ENCODE measurements around the gene SMARCC1.

Gene SMARCC1

GRCh38 chr3:47692158-47692557 is 89.5 kb downstream of the SMARCC1 start:
- no peak for DNase-seq

- no peak for DNase-seq
Observed at GRCh38 chr3:47688488-47688887, 93.2 kb downstream of the SMARCC1 start.

DNA sequence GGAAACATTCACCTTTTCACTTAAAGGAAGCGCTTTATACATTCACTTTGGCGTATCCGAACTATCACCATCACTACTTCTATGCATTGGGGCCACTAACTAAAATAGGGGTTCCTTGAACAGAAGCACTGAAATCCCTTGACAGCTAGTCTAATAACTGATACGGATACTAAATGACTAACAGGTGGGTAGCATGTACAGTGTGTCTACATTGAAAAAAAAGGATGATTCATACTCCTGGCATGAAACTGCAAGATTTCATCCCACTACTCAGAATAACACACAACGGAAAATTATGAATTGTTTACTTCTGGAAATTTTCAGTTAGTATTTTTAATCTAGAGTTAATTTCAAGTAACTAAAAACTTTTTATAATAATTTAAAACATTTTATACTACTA is 96.7 kb downstream of the SMARCC1 start:
- no peak for DNase-seq

GRCh38 chr3:47681016-47681415 is 100.7 kb downstream of the SMARCC1 start:
- DNase-seq: no peak

DNA sequence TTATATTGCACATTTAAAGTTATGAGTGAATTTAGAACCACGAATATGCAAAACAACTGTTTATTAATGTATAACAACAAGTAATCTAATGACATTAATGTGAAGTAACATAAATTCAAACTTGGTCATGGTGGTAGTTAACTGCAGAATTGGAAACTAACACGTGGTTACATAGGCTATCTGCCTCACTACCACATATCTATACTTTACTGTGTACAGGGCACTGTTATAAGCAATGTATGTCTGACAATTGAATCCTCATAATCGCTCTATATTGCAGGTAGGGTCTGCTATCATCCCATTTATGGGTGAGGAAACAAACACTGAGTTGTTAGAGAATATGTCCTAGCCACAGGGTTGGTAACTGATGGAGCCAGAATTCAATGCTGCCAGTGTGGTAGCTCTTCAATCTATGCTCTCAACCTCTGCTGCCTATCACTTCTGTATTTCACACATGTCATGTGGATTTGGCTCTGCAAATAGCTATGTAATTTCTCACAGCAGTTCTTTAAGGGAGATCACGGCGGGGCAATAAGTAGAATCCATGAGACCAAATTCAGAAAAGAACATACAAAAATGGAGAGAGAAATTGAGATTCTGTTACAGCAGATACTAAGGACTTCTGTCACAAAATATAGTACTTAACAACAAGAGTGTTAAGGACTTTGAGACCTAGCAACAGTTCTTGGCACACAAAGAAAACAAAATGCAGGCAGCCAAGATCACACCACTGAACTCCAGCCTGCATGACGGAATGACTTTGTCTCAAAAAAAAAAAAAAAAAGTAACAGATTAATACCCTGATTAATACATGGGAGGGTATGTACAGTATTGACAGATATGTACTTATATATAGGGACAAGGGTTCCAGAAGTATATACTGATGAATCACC is 103.0 kb downstream of the SMARCC1 start:
- DNase-seq: no peak

DNA sequence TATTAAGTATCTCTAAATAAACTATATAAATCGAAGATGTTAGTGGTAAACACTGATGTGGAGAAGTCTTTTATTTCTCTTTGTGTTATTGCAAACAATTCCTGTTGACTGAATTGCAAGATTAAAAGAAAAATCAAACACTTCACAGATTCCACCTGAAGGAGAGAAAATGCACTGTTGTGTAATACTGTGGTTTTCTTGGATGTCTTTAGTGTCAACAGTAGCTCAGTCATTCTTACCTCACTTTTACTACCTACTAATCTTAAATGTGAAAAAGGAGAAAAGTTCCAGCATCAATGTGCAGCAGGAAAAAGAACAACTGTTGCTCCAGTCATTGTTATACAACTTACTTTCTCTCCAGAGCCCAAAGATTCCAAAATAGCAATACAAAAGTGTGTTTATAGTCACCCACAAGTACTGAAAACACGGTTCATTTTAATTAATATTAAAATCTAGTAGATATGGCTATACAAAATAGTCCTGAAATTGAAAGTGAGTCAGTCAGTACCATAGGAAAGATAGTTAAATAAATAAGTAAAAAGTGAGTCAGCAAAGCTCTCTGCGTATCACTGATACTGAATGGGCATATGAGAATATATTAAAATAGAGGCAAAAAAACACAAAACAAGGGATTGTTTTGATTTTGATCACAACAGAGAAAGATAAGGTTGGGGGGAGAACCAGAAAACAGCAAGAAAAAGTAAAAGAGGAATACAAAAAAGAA is 112.5 kb downstream of the SMARCC1 start:
- no peak for DNase-seq

DNA sequence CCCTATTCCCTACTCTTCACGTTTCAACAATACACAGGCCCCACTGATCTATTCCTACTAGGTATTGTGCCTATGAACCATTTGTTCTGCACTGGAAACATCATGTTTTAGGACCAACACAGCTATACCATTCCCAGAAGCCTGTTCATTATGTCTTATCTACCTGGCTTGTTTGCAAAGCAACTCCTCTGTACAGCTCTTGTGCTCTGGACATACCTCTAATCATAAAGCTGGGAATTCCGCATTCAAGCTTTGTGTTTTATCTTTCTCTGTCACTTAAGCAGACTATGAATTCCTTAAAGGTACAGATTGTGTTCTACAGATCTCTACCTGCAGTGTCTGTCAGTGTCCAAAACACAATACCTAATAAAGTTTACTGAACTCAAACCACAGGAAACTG is 115.6 kb downstream of the SMARCC1 start:
- DNase-seq: no peak

GRCh38 chr3:47664519-47664918 is 117.2 kb downstream of the SMARCC1 start:
- DNase-seq: no peak

DNA sequence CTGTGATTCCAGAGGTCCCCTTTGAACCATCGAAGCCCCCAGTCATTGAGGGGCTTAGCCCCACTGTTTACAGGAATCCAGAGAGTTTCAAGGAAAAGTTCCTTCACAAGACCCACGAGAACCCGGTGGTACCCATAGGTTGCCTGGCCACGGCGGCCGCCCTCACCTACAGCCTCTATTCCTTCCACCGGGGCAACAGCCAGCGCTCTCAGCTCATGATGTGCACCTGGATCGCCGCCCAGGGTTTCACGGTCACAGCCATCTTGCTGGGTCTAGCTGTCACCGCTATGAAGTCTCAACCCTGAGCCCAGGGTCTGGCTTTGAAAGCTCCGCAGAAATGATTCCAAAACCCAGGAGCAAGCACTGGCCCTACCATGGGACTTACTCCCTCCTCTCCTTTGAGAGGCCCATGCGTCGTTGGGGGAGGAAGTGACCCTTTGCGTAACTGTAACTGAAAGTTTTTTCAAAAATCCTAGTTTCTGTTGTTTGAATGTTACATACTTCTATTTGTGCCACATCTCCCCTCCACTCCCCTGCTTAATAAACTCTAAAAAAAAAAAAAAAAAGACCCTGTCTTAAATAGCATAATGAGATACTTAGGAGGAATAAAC is 118.0 kb downstream of the SMARCC1 start:
- DNase-seq: no peak

GRCh38 chr3:47661121-47661752 is 120.5 kb downstream of the SMARCC1 start:
- no peak for DNase-seq

- no peak for DNase-seq
Observed at GRCh38 chr3:47658444-47658843, 123.2 kb downstream of the SMARCC1 start.

DNA sequence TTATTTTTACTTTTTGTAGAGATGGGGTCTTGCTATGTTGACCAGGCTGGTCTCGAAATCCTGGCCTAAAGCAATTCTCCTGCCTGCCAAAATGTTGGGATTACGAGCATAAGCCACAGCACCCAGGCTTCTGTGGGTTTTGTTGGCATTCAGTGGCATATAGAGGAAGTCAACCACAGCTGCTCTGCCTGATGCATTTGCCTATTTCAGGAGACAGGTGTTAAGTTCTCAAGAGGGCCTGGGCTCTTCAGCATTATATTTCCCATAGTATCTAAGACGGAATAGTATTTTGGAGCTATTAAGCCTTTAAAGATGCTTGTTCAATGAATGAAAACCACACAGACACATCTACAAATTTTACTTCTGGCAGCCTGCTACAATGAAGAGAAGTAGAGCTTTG is 129.6 kb downstream of the SMARCC1 start:
- DNase-seq: no peak

DNA sequence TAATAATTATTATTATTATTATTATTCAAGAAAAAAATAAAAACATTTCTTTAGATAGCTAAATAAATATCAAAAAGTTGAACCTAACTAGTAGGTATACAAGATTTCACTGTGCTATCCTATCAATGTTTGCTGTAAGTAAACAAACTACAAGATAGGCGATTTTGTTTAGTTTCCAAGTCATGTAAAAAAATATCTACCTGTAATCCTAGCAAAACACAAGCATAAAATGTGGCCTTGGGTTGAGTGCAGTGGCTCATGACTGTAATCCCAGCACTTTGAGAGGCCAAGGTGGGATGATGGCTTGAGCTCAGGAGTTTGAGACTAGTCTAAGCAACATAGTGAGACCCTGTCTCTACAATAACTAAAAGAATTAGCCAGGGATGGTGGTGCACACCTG is 131.4 kb downstream of the SMARCC1 start:
- DNase-seq: no peak

GRCh38 chr3:47647550-47647949 is 134.1 kb downstream of the SMARCC1 start:
- no peak for DNase-seq

DNA sequence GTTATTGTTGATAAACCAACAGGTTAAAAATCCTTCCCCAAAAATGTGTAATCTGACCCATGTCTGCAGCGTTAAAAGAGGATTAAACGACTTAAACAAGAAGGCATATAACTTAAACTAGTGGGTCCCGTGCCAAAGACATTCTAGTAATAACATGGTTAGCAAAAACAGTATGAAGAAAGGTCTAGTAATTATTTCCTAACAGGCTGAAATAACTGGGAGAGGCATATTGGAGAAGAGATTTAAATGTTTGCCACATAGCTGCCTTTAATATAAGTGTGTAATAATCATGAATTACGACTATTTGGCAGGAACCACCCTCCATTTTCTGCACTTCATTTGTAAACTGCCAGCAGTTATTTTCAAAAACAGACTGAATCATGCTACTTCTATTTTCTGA is 135.3 kb downstream of the SMARCC1 start:
- no peak for DNase-seq

DNA sequence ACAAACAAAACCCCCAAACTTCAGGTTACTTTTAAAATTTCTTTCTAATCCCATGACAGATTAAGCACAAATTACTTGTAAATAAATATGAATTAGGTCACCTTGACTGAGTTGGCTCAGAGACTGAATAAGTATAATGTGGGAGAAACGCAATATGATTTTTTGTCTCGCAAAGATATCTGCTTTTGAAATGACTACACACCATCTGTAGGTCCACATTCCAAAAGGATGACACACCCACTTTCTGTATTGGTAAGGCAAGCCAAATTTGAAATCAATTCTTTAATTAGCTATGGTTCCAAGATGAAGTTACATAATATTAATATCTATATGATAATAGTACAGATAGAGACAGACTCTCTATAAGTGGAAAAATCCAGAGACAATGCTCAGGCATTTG is 136.1 kb downstream of the SMARCC1 start:
- DNase-seq: no peak

DNA sequence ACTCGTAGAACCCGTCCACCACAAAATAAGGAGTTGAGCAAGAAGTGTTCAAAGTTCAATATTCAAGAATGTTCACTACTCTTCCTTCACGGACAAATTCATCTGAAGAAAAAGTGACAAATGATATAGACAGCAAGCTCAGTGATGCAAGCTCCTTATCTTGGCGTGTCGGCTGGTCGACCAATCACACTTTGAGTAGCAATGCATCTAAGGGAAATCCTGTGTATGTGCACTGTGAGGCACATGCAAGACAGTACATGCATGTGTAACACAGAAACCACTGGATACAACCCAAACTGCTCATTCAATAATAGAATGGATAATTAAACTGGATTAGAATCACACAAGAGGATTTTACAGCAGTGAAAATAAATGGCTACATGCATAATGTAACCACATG is 138.6 kb downstream of the SMARCC1 start:
- DNase-seq: no peak

DNA sequence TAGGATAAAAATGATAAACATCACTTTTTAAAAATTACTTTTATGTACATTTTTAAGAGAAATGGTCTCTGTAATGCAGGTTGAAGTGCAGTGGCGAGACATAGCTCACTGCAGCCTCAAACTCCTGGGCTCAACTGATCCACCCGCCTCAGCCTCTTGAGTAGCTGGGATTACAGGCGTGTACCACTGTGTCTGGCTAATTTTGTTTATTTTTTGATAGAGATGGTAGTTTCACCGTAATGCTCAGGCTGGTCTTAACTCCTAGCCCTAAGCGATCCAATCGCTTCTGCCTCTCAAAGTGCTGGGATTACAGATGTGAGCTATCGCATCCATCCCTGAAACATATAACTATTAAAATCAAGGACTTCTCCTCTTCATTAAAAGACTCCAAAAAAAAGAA is 140.0 kb downstream of the SMARCC1 start:
- no peak for DNase-seq

GRCh38 chr3:47636921-47637320 is 144.8 kb downstream of the SMARCC1 start:
- no peak for DNase-seq

DNA sequence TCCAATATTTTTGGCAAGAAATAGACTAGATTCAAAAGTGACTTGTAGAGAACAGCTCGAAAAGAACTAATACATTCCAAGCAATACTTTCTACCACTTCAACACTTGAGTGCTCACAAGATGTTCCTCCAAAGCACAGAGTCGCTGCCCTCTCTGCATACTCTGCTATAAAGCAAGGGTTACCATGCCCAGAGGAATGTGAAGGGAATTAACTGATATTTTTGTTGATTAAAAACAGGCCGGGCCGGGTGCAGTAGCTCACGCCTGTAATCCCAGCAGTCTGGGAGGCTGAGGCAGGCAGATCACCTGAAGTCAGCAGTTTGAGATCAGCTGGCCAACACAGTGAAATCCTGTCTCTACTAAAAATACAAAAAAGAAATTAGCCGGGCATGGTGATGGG is 145.5 kb downstream of the SMARCC1 start:
- DNase-seq: no peak

DNA sequence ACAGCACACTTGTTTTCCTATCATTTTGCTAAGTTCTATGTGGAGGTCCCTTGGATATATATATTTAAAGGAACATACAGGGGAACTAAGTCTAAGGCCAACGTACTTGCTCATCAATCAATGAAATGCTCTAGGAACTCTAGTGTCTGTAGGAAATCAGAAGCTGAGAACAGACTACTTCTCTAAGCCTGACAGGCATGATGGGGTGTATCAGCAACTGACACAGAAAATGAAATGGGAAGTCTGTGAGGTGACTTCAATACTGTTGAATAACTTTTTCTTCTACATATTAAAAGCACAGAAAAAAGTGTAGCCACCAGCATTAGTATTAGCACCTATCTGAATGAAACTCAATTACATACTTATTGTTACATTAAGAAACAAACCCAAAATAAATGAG is 146.2 kb downstream of the SMARCC1 start:
- no peak for DNase-seq

GRCh38 chr3:47634996-47635395 is 146.7 kb downstream of the SMARCC1 start:
- no peak for DNase-seq

GRCh38 chr3:47630810-47631209 is 150.9 kb downstream of the SMARCC1 start:
- DNase-seq: no peak
